IMR-90 (cell line): ENCODE results near the gene SUGCT.

Experiments
- POLR2A ChIP-seq: IDR thresholded peaks from 2 replicates; pipeline ENCODE4 v1.6.1; 2012; ENCODE audit warnings: mild to moderate bottlenecking, low read depth, low read length
- SMC3 ChIP-seq: fragments of 150-350 bp; IDR thresholded peaks from 2 replicates; pipeline ENCODE4 v1.6.1; 2016; ENCODE audit warnings: low read depth, mild to moderate bottlenecking, antibody characterized with exemption, low read length, moderate library complexity
- TF ChIP-seq, protein P1 (sequence below): conservative IDR thresholded peaks from 2 replicates; pipeline ENCODE4 v1.5.1; 2012; ENCODE audit warnings: mild to moderate bottlenecking, low read depth, low read length, improper control_type of control experiment

DNA sequence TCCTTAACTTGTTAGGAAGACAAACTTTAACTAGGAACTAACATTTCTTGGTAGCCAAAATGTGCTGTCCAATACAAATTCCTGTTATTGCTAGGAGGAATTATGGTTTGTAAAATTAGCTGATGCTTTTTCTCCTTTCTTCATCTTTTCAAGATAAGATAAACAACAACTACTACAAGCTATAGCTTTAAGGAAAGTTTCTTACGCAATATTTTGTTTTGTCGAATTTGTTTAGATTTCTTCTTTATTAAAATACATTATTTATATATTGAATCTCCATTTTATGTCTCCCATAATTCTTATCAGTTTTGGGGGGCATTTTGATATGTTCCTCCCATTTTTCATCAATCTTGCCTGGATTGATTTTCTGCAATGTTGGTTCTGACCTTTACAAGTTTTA is 277.5 kb downstream of the SUGCT start:
- TF ChIP-seq, protein P1, sequence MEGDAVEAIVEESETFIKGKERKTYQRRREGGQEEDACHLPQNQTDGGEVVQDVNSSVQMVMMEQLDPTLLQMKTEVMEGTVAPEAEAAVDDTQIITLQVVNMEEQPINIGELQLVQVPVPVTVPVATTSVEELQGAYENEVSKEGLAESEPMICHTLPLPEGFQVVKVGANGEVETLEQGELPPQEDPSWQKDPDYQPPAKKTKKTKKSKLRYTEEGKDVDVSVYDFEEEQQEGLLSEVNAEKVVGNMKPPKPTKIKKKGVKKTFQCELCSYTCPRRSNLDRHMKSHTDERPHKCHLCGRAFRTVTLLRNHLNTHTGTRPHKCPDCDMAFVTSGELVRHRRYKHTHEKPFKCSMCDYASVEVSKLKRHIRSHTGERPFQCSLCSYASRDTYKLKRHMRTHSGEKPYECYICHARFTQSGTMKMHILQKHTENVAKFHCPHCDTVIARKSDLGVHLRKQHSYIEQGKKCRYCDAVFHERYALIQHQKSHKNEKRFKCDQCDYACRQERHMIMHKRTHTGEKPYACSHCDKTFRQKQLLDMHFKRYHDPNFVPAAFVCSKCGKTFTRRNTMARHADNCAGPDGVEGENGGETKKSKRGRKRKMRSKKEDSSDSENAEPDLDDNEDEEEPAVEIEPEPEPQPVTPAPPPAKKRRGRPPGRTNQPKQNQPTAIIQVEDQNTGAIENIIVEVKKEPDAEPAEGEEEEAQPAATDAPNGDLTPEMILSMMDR: no peak
- TF ChIP-seq POLR2A (no peak), SMC3 (no peak)
